ENCODE measurements around the gene TRIM2. TPM values are rescaled to one million over a fixed set of nuclear protein-coding genes. Genes with fewer than 3 reads are reported as not detected.

Gene TRIM2
- total RNA-seq, 4 donors from 2014 or later = 25.7 to 55.9 (median 42.5) TPM

DNA sequence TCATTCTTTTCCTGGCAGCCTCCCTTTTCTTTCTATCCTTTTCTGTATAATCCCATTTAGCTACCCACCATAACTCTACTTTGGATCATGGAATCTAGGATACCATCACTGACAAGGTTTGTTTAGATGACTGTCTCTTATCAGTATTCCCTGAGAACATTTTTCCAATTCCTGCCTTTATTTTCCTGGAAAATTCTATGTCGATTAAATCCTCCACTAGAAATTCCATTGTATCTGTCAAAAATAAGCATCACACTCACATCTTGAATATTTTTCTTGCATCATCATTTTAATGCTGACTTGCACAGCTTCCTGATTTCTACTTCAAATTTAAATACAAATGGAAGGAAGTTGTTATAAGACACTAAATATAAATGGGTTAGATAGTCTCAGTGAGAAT, 20.2 kb downstream of the TRIM2 start:
- H3K4me1 ChIP-seq = peaks cover 0 to 55% (median 5%) of the 10 kb centered on the region in 4 donors
- no peaks in the 10 kb centered on the region for H3K27me3 ChIP-seq
- WGBS, 2 donors = 76 to 91% methylated on average over 1 of the region's 1 CpG
- DNase-seq (ENCODE audit: low spot score in 2 of 2) = no peak
- peak overlapping the region in 3 of 4 donors; percentile 5 to 89 (median 53) for H3K27ac ChIP-seq
- H3K36me3 ChIP-seq = no peaks in the 10 kb centered on the region
- no peak overlapping the region for H3K4me3 ChIP-seq
- TF ChIP-seq, protein P1, sequence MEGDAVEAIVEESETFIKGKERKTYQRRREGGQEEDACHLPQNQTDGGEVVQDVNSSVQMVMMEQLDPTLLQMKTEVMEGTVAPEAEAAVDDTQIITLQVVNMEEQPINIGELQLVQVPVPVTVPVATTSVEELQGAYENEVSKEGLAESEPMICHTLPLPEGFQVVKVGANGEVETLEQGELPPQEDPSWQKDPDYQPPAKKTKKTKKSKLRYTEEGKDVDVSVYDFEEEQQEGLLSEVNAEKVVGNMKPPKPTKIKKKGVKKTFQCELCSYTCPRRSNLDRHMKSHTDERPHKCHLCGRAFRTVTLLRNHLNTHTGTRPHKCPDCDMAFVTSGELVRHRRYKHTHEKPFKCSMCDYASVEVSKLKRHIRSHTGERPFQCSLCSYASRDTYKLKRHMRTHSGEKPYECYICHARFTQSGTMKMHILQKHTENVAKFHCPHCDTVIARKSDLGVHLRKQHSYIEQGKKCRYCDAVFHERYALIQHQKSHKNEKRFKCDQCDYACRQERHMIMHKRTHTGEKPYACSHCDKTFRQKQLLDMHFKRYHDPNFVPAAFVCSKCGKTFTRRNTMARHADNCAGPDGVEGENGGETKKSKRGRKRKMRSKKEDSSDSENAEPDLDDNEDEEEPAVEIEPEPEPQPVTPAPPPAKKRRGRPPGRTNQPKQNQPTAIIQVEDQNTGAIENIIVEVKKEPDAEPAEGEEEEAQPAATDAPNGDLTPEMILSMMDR (IDR thresholded peaks at IDR 0.05) = no peak
- TF ChIP-seq POLR2A (IDR thresholded peaks at IDR 0.05) = no peak
- no peak for TF ChIP-seq EP300 (IDR thresholded peaks at IDR 0.05)
- no peaks in the 10 kb centered on the region for H3K9me3 ChIP-seq

DNA sequence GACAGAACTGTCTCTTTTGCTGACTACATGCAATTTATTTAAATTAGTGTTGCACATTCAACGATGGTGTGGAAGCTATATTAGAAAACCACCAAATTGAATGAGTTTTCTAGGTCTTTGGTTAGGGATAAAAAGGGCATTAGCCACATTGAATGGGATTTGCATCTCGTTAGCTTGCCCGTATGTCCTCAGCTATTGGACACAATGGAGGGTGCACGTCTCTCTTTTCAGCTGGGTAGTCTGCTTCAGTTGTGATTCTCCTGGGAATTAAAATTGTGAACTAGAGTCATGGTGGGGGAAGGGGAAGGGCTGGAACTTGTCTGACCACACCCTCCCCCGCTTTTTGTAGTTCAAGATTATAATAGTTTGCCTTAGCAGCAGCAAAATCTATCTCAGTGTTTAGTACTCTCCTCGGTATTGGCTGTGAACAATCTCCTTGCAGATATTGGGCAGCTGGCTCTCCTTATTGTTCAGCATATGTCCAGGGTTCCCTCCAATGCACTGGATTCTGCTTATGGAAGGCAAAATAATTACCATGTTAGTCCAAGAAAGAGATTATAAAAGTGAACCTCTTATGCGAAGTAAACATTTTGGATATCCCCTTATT, 23.3 kb downstream of the TRIM2 start:
- TF ChIP-seq EP300 (IDR thresholded peaks at IDR 0.05) (no peak), POLR2A (IDR thresholded peaks at IDR 0.05) (no peak)
- TF ChIP-seq, protein P1 (IDR thresholded peaks at IDR 0.05) = no peak
- no peaks in the 10 kb centered on the region for H3K27me3 ChIP-seq
- H3K27ac ChIP-seq = no peak overlapping the region
- no peak for DNase-seq (ENCODE audit: low spot score in 2 of 2)
- H3K9me3 ChIP-seq = no peaks in the 10 kb centered on the region
- 71 to 79% methylated on average over 7 of the region's 7 CpGs for WGBS, 2 donors
- H3K4me1 ChIP-seq = peaks cover 0 to 51% (median 5%) of the 10 kb centered on the region in 4 donors
- H3K4me3 ChIP-seq = no peak overlapping the region
- no peaks in the 10 kb centered on the region for H3K36me3 ChIP-seq

DNA sequence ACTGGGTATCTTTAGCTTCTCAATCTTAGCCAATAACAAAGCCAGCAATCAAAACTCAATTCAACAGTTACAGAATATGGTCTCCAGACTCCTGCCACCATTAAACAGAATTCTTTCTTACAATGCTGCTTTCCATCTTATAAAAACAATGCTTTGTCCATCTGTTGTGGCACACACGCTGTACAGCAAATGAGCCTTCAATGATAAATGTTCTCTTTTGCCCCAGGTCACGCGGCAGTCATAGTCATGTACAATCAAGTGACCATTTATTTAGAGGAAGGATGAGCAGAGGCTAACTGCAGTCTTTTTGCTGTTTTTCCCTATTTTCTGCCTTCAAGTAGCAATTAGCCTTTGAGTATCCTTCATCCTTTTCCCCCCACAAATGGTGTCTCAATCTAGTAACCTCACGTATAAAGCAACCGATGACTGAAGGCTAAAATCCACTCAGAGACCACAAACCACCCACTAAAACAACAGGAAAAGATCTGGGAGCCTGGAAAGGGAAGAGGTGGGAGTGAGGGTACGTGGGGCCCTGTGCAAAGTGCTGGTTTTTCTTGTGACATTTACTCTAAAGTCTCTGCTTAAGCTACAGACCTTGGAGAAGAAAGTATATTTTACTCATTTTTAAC, 24.4 kb downstream of the TRIM2 start:
- Histone ChIP-seq H3K4me3 (no peak overlapping the region), H3K27ac (no peak overlapping the region), H3K27me3 (no peaks in the 10 kb centered on the region), H3K36me3 (no peaks in the 10 kb centered on the region), H3K9me3 (no peaks in the 10 kb centered on the region), H3K4me1 (peaks cover 0 to 59% (median 5%) of the 10 kb centered on the region in 4 donors)
- DNase-seq (ENCODE audit: low spot score in 2 of 2) = no peak
- WGBS, 2 donors = 48 to 65% methylated on average over 6 of the region's 6 CpGs
- TF ChIP-seq, protein P1 (IDR thresholded peaks at IDR 0.05) = no peak
- TF ChIP-seq EP300 (IDR thresholded peaks at IDR 0.05) = no peak
- TF ChIP-seq POLR2A (IDR thresholded peaks at IDR 0.05) = no peak

GRCh38 chr4:153229545-153229944, 25.3 kb downstream of the TRIM2 start:
- no peak for DNase-seq (ENCODE audit: low spot score in 2 of 2)
- peaks cover 0 to 59% (median 2%) of the 10 kb centered on the region in 4 donors for H3K4me1 ChIP-seq

DNA sequence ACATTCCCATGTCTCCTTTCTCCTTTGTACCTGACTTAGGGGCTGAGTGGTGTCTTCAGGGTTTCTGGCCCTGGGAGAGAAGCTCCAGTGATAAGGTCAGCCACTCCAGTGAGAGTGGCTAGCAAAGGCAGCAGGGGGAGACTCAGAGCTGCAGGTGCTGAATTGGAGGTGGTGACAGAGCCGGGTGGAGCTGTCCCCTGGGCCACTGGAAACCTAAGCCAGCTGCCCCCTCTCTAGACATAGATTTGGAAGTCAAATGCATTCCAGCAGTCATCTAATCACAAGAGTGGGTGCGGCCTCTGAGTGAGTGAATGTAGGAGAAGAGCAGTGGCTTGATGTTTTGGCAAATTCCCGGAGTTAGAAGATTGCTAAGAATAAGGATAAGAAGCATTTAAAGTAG, 28.5 kb downstream of the TRIM2 start:
- TF ChIP-seq POLR2A (IDR thresholded peaks at IDR 0.05) (no peak), EP300 (IDR thresholded peaks at IDR 0.05) (no peak)
- H3K27me3 ChIP-seq = no peaks in the 10 kb centered on the region
- 68 to 81% methylated on average over 3 of the region's 3 CpGs for WGBS, 2 donors
- no peak overlapping the region for H3K27ac ChIP-seq
- peaks cover 0 to 35% (median 0%) of the 10 kb centered on the region in 4 donors for H3K4me1 ChIP-seq
- DNase-seq (ENCODE audit: low spot score in 2 of 2) = no peak
- H3K36me3 ChIP-seq = no peaks in the 10 kb centered on the region
- H3K4me3 ChIP-seq = no peak overlapping the region
- no peaks in the 10 kb centered on the region for H3K9me3 ChIP-seq

More at GRCh38 chr4:153229545-153229944, 25.3 kb downstream of the TRIM2 start:
- WGBS, 2 donors = 92% methylated on average over 5 of the region's 5 CpGs
- Histone ChIP-seq H3K27me3 (no peaks in the 10 kb centered on the region), H3K36me3 (no peaks in the 10 kb centered on the region), H3K27ac (no peak overlapping the region), H3K4me3 (no peak overlapping the region), H3K9me3 (no peaks in the 10 kb centered on the region)
- TF ChIP-seq POLR2A (IDR thresholded peaks at IDR 0.05) (no peak), EP300 (IDR thresholded peaks at IDR 0.05) (no peak)
- TF ChIP-seq, protein P1 (IDR thresholded peaks at IDR 0.05) = no peak

Measured in tibial nerve (tissue), 4 donors.